Renal pelvis (tissue), 12 donors: Measurements from ENCODE around the gene LCE1D. TPM values are rescaled to one million over a fixed set of nuclear protein-coding genes. Genes with fewer than 3 reads are reported as not detected.

Experiments
- DNase-seq: peaks from one replicate; pipeline ENCODE4 v3.0.0-alpha.2; 2013
- long read RNA-seq, 16 experiments: transcript quantifications; one replicate each; lab custom pipeline, GENCODE V29; 2026
- polyA plus RNA-seq, 3 donors: library from polyadenylated mRNA; unstranded; fragments of 120-200 nt; gene quantifications; one replicate each; pipeline ENCODE4 v1.2.1, GENCODE V29; 2013; ENCODE audit not compliant: insufficient read length in 3 of 3

The LCE1D gene
- polyA plus RNA-seq = not detected
- long read RNA-seq, donor 1 = 0 reads
- long read RNA-seq, donor 2 = 0 reads
- long read RNA-seq, donor 3 = 0 reads
- long read RNA-seq, donor 4 = 0 reads
- long read RNA-seq, donor 5 = 0 reads
- long read RNA-seq, donor 6 = 0 reads
- long read RNA-seq, donor 7 = 0 reads
- long read RNA-seq, donor 8 = 0 reads
- long read RNA-seq, donor 9 = 0 reads
- long read RNA-seq, donor 10 = 0 reads
- long read RNA-seq, donor 11 = 0 reads
- long read RNA-seq, donor 12 = 0 reads
- long read RNA-seq, donor 13 = 0 reads
- long read RNA-seq, donor 14 = 0 reads
- long read RNA-seq, donor 15 = 0 reads
- long read RNA-seq, donor 16 = 0 reads

- DNase-seq = no peak
These were observed at the start of gene LCE1D for GRCh38 chr1:152796421-152796820. Gene LCE1D (plus strand): TSS chr1:152796721. CDS start chr1:152797795, 1,074 bp downstream.

GRCh38 chr1:152747831-152748230 is 48.7 kb upstream of the LCE1D start:
- no peak for DNase-seq

- DNase-seq = no peak
These were observed 44.3 kb upstream of the LCE1D start for GRCh38 chr1:152752225-152752624.

GRCh38 chr1:152753586-152753985 is 42.9 kb upstream of the LCE1D start:
- no peak for DNase-seq

- DNase-seq = no peak
These were observed 39.6 kb upstream of the LCE1D start for GRCh38 chr1:152756872-152757271.

GRCh38 chr1:152757747-152758146 is 38.8 kb upstream of the LCE1D start, which contains the start of gene KPRP:
Gene KPRP (plus strand): TSS chr1:152758025. CDS start chr1:152759589, 1,564 bp downstream.
- DNase-seq = no peak

GRCh38 chr1:152758636-152759035 is 37.9 kb upstream of the LCE1D start:
- no peak for DNase-seq

GRCh38 chr1:152759453-152760173 is 36.9 kb upstream of the LCE1D start:
- DNase-seq = no peak

- DNase-seq = no peak
These were observed 35.9 kb upstream of the LCE1D start for GRCh38 chr1:152760551-152761190.

- no peak for DNase-seq
These were observed 34.8 kb upstream of the LCE1D start for GRCh38 chr1:152761609-152762213.

- DNase-seq = no peak
These were observed 27.5 kb upstream of the LCE1D start for GRCh38 chr1:152768847-152769533.

- no peak for DNase-seq
These were observed 26.1 kb upstream of the LCE1D start for GRCh38 chr1:152770411-152770810.

- DNase-seq = no peak
These were observed 21.6 kb upstream of the LCE1D start, which contains the start of gene LCE1F for GRCh38 chr1:152774875-152775274. Gene LCE1F (plus strand): TSS chr1:152775140. CDS start chr1:152776372, 1,232 bp downstream.

- DNase-seq = no peak
These were observed 20.2 kb upstream of the LCE1D start for GRCh38 chr1:152776361-152776760.

GRCh38 chr1:152777510-152778137 is 18.9 kb upstream of the LCE1D start:
- no peak for DNase-seq

- no peak for DNase-seq
These were observed 13.4 kb upstream of the LCE1D start for GRCh38 chr1:152783095-152783494.

GRCh38 chr1:152786077-152786476 is 10.4 kb upstream of the LCE1D start, which contains the start of gene LCE1E:
Gene LCE1E (plus strand): TSS chr1:152786257. CDS start chr1:152787300, 1,043 bp downstream.
- DNase-seq = no peak

GRCh38 chr1:152795686-152796085 is 835 bp upstream of the LCE1D start:
- no peak for DNase-seq

- no peak for DNase-seq
These were observed 4.8 kb downstream of the LCE1D start for GRCh38 chr1:152801333-152801732.

- DNase-seq = no peak
These were observed 10.1 kb downstream of the LCE1D start, which contains the start of gene LCE1C for GRCh38 chr1:152806576-152806975. Gene LCE1C (minus strand): TSS chr1:152806651. CDS start chr1:152805478, 1,173 bp downstream.

- no peak for DNase-seq
These were observed 14.5 kb downstream of the LCE1D start for GRCh38 chr1:152811050-152811449.
